NCI-H146 (cell line): ENCODE measurements around the gene XXYLT1.
A peak's percentile ranks its signal among the peaks of the same experiment; 100 is the strongest.
"Not testable (repeated sequence)": the region's sequence is repeated elsewhere in the genome, so short reads cannot be mapped to it uniquely, and the experiment has no call there.

Experiments used
- DNase-seq: peaks from one replicate; lab custom pipeline; 2025; lab: John Stamatoyannopoulos, UW

The XXYLT1 gene

DNA sequence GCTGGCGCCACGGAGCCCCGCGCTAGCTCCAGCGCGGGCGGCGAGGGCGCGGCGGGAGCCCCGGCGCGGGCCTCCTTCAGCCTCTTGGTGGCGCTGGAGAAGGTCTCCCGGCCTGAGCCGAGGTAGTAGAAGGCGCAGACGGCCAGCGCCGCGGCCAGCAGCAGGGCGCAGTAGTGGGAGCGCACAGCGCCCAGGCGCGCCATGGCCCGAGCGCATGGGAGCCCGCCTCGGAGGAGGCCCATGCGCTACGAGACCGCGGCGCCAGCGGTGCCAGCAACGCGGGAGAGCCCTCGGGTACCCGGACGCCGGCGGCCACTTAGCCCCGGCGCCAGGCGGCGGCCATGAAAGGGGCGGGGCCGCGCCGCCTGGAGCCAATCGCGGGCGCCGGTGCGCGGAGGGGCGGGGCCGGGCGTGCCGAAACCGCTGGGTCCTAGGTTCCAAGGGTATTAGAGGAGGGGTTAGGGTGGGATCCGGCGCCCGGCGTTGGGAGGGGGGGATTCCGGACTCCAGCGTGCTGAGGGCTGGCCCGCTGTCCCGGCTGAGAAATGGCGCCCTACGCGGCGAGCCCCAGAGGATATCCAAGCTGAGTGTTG, at the start of gene XXYLT1:
Gene XXYLT1 (minus strand): TSS at position 343 of the 593 bp plus-strand sequence. CDS start 101 bp downstream, at position 242.
- peak; percentile 98 for DNase-seq

- DNase-seq: no peak
These were observed 48.1 kb upstream of the XXYLT1 start for GRCh38 chr3:195319060-195319459.

- no peak for DNase-seq
These were observed 41.8 kb upstream of the XXYLT1 start for GRCh38 chr3:195312714-195313113.

DNA sequence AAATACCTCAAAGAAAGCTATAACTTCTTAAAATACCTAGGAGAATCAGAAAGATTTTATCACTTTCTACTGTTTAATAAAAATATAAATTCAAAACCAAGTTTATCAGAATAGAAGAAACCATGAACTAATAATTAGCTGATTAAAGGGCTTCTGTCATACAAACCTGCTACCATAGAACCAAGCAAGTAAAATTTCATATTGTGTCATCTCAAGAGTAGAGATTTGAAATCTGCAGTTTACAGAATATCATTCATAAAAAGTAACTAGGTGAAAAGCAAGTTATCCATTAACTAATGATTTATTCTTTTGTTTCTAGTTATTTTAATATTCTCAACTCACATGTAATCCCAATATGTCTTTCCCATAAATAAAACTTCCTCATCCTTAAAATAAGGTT, 36.8 kb upstream of the XXYLT1 start:
- DNase-seq: no peak

DNA sequence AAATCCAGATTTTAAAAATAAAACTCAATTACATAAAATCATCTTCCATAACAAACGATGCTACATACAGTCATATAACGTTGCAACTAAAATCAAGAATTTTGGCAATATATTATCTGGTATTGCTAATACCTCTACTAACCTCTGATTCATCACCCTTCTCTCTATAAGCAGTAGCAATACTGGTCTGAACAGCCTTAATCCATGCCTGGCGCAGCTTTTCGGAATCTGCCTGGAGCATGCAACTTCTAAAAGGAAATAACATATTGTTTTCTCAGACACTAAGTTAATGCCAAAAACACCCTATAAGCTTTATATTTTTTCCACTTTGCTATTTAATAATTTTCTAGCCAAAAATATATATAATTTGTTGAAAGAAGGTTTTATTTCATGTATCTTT, 35.4 kb upstream of the XXYLT1 start:
- DNase-seq: no peak

- no peak for DNase-seq
These were observed 31.5 kb upstream of the XXYLT1 start for GRCh38 chr3:195302431-195302830.

- peak; percentile 7 for DNase-seq
These were observed 26.5 kb upstream of the XXYLT1 start for GRCh38 chr3:195297446-195297845.

- DNase-seq: no peak
These were observed 25.7 kb upstream of the XXYLT1 start for GRCh38 chr3:195296662-195297061.

DNA sequence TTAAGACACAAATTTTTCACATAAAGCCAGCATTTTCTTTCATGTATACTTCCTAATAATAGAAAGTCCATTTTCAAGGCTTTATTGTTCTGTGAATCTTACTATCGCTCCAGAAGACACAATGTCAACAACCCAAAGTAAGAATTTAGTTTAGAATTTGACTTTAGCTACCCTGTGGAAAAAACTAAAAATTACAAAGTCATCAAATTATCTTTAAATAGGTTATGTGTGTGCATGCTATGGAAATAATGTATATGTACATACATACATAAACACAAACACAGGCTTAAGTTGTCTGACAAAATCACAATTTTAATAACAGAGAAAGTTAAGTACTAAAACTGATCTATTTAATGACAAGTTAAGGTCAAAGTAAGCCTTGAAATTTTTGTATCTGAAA, 20.2 kb upstream of the XXYLT1 start:
- DNase-seq: no peak

DNA sequence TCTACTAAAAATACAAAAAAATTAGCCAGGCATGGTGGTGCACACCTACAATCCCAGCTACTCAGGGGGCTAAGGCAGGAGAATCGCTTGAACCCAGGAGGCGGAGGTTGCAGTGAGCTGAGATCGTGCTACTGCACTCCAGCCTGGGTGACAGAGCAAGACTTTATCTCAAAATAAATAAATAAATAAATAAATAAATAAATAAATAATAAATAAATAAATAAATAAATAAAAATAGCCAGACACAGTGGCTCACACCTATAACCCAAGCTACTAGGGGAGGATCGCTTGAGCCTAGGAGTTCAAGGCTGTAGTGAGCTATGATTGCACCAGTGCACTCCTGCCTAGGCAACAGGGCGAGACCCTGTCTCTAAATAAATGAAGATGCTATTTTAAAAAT, 19.7 kb upstream of the XXYLT1 start:
- not testable (repeated sequence) for DNase-seq

DNA sequence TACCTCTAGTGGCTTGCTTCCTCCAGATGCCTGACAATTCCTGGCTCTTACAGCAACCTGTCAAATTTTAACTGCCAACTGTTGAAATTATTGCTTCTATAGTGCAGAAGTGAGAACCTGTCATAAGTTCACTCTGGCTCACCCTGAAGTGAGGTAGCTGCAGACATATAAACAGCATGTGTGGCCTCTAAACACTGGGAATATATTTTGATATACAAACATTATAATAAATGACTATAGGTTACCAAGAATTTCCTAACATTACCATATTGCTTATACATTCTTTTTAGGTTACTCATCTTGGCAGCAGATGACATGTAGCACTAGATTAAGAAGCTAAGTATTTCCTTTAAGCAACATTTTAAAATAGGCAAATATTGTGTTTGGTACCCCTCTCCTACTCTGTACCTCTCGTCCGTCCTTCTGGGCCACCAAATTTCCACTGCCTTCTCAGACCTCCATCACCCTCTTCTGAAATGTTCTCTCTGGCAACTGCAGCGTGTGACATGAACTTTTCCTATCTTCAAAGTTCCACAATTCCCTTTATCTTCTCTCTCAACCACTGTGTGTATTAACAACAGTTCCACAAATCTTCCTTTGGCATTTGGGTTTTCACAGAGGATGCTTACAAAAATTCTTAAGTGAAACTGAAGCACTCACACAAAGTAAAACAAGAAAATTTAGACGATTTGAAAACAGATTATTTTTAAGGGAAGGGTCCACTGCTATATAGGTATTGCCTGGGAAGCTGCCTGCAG, 15.3 kb upstream of the XXYLT1 start:
- no peak for DNase-seq

GRCh38 chr3:195285372-195285771, 14.4 kb upstream of the XXYLT1 start:
- no peak for DNase-seq

- DNase-seq: peak; percentile 93
These were observed 13.9 kb upstream of the XXYLT1 start for GRCh38 chr3:195284842-195285241.

DNA sequence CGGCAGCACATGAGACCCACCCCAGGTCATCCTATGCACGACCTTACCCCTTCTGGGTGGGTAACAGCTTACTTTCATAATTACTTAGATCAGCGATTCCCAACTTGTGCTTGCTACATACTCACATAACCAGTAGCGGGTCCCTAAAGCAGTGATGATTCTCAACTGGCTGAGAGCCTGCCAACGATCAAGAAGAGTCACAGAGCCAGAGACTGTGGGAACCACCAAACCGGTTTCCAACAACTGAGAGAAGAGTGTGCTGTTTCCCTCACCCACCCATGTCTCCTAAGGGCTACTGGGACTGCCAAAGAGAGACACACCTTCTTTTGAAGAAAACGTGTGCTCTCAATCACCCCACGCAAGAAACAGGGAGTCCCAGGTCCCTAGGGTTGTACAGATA, 12.0 kb upstream of the XXYLT1 start:
- DNase-seq: no peak

- DNase-seq: no peak
These were observed 3.5 kb upstream of the XXYLT1 start for GRCh38 chr3:195274259-195274966.

DNA sequence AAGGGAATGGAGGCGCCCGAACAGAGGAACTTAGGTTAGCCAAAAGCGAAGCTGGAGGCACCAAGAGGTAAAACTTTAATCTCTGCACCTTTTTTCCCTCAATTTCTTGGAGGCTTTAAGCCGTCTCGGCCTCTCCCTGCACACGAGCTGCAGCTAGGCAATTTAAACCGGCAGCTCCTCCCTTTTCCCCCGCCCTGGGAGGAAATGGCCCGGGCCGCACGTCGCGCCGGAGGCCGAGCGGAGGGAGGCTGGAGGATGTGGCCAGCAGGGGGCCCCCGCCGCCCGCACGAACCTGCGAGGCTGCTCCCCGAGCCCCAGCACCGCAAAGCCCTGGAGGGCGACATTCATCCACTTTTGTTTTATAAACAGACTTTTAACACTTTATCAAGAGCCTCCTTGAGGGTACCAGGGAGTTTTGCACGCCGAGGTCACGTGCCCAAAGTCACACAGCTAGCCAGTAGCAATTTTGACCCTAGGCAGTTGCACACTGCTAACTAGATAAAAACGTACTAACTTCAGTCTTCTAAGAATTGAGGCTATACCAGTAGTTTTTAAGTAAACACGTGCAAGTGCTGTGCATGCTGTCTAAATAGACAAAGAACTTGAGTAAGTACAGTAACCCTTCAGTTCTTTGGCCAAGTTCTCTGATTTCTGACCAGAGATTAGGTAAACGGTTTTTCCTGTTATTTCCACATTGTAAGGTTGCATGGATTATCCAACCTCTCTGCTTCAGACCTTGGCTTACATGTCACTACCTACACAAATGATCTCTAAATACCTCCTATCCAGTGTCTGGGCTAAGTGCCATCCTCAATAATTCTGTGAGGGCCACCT, 668 bp upstream of the XXYLT1 start:
- peak; percentile 94 for DNase-seq

- peak; percentile 85 for DNase-seq
These were observed 711 bp downstream of the XXYLT1 start for GRCh38 chr3:195270079-195270816.

DNA sequence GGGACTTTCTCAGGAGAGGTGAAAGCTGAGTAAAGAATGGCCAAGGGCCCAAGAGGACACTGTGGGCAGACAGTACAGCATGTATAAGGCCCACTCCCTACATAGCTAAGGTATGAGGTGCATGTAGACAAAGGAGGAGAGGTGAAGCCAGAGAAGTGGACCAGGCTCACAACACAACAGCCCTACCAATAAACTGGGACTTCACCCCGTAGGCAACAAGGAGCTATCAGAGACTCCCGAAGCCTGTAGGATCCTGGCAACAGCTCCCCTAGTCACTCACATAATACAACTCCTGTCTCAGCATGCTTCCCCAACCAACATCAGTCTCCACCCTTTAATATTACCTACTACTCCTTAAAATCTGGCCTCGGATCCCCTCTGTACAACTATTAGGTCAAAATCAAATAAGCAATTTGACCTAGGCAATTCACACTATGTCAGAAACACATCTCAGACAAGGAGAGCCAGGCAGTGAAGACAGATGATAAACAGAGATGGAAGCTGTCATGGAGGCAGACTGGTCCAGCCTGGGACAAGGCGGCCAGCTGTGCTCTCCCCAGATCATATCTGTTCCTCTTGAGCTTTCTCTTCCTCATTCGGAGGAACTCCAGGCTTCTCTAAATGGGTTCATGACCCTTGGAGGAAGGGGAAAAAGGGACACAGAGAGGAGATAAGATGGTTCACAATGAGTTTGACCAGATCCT, 1.4 kb downstream of the XXYLT1 start:
- DNase-seq: no peak

GRCh38 chr3:195268576-195269309, 2.2 kb downstream of the XXYLT1 start:
- no peak for DNase-seq

DNA sequence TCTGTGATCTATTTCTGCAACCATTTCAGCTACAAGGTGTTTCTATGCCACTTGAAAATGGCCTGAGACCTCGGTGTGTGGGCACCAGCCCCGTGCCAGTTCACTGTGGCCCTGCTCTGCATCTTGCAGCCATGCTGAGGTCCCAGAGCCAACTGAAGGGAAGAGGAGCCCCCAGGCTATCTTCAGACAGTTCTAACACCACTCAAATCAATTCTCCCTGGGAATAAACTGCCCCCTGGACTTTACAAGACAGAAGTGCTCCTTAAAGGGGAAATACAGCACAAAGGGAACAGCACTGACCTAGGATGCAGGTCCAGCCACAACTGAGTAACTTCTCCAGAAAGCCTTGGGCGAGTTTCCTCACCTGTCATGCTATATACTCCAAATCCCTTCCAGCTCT, 3.9 kb downstream of the XXYLT1 start:
- DNase-seq: no peak
